ENCODE results near the gene MAST1. TPM values are rescaled to one million over a fixed set of nuclear protein-coding genes. Genes with fewer than 3 reads are reported as not detected.

The MAST1 gene
- total RNA-seq, 1 donor, result under 0.01 TPM

DNA sequence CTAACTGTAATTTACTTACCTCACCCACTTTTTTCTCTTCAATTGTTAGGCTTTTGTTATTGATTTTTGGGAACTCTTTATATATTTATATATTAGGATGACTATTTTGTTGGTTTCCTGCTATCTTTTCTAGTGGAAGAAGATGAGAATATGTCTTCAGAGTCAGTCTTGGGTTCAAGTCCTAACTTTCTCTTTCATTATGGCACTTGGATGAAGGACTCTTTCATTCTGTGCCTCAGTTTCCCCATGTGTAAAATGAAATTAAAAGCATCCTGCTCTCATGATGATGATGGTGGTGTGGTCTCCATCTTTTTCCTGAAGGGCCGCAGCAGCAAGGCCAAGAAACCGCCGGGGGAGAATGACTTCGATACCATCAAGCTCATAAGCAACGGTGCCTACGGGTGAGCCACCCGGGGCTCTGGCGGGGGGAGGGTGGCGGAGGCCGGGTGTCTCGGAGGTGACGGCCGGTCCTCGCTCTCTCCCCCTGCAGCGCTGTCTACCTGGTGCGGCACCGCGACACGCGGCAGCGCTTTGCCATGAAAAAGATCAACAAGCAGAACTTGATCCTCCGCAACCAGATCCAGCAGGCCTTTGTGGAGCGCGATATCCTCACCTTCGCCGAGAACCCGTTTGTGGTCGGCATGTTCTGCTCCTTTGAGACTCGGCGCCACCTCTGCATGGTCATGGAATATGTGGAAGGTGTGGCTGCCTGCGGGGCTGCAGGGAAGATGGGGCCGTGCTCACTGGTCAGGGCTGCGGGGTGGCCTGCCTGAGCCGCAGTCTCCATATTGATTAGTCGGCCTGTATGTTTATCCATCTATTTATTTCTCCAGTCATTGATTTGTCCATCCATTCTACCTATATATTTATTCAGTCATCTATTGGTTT lies 20.0 kb downstream of the MAST1 start:
- no peak for DNase-seq (ENCODE audit: low read depth)
- TF ChIP-seq, protein P1, sequence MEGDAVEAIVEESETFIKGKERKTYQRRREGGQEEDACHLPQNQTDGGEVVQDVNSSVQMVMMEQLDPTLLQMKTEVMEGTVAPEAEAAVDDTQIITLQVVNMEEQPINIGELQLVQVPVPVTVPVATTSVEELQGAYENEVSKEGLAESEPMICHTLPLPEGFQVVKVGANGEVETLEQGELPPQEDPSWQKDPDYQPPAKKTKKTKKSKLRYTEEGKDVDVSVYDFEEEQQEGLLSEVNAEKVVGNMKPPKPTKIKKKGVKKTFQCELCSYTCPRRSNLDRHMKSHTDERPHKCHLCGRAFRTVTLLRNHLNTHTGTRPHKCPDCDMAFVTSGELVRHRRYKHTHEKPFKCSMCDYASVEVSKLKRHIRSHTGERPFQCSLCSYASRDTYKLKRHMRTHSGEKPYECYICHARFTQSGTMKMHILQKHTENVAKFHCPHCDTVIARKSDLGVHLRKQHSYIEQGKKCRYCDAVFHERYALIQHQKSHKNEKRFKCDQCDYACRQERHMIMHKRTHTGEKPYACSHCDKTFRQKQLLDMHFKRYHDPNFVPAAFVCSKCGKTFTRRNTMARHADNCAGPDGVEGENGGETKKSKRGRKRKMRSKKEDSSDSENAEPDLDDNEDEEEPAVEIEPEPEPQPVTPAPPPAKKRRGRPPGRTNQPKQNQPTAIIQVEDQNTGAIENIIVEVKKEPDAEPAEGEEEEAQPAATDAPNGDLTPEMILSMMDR (IDR thresholded peaks at IDR 0.05; ENCODE audit: insufficient read depth, low read length), result no peak
- no peak overlapping the region for H3K4me3 ChIP-seq (ENCODE audit: low read depth, low read length)

DNA sequence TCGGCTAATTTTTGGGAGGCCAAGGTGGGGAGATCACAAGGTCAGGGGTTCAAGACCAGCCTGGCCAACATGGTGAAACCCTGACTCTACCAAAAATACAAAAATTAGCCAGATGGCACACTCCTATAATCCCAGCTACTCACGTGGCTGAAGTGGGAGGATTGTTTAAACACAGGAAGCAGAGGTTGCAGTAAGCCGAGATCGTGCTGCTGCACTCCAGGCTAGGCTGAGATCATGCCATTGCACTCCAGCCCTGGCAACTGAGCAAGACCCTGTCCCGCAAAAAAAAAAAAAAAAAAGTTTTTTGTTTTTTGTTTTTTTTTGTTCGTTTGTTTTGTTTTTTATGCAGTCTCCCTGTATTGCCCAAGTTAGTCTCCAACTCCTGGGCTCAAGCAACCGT lies 21.2 kb downstream of the MAST1 start:
- no peak overlapping the region for H3K4me3 ChIP-seq (ENCODE audit: low read depth, low read length)
- TF ChIP-seq, protein P1 (IDR thresholded peaks at IDR 0.05; ENCODE audit: insufficient read depth, low read length), result no peak
- no peak for DNase-seq (ENCODE audit: low read depth)

DNA sequence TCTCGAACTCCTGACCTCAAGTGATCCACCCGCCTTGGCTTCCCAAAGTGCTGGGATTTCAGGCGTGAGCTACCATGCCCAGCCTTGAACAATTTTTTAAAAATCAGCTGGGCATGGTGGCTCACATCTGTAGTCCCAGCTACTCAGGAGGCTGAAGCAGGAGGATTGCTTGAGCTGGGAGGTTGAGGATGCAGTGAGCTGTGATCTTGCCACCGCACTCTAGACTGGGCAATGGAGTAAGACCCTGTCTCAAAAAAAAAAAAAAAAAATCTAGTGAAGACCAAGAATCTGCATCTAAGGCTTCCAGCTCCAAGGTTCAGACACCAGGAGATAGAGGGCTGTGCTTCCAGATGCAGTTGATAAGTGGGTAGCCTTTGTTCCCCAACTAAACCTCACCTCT lies 25.8 kb downstream of the MAST1 start:
- no peak overlapping the region for H3K4me3 ChIP-seq (ENCODE audit: low read depth, low read length)
- TF ChIP-seq, protein P1 (IDR thresholded peaks at IDR 0.05; ENCODE audit: insufficient read depth, low read length), result no peak
- DNase-seq (ENCODE audit: low read depth), result no peak

DNA sequence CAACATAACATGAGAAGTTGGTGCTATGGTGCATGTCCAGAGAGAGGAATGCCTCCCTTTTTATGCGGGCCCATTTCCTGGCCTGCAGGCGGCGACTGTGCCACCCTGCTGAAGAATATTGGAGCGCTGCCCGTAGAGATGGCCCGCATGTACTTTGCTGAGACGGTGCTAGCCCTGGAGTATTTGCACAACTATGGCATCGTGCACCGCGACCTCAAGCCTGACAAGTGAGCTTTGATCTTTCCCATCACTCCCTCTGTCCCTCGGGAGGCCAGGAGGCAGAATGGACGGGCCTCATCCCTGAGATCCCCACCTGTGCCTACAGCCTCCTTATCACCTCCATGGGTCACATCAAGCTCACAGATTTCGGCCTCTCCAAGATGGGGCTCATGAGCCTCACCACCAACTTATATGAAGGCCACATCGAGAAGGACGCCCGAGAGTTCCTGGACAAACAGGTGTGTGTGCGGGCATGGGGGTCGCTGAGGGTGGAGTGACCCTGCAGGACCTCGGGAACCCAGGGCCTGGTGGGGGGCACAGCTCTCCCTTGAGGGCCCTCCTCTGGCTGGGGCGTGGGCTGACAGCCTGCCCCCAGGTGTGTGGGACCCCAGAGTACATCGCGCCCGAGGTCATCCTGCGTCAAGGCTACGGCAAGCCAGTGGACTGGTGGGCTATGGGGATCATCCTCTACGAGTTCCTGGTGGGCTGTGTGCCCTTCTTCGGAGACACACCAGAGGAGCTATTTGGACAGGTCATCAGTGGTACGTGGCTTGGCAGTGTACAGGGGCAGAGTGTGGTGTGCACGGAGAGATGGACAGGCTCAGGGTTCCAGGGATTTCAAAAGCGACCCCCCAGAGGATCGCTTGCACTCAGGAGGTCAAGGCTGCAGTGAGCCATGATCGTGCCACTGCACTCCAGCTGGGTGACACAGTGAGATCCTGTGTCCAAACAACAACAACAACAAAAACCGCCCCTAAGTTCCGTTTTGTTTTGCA lies 26.7 kb downstream of the MAST1 start:
- DNase-seq (ENCODE audit: low read depth), result no peak
- TF ChIP-seq, protein P1 (IDR thresholded peaks at IDR 0.05; ENCODE audit: insufficient read depth, low read length), result no peak
- no peak overlapping the region for H3K4me3 ChIP-seq (ENCODE audit: low read depth, low read length)

DNA sequence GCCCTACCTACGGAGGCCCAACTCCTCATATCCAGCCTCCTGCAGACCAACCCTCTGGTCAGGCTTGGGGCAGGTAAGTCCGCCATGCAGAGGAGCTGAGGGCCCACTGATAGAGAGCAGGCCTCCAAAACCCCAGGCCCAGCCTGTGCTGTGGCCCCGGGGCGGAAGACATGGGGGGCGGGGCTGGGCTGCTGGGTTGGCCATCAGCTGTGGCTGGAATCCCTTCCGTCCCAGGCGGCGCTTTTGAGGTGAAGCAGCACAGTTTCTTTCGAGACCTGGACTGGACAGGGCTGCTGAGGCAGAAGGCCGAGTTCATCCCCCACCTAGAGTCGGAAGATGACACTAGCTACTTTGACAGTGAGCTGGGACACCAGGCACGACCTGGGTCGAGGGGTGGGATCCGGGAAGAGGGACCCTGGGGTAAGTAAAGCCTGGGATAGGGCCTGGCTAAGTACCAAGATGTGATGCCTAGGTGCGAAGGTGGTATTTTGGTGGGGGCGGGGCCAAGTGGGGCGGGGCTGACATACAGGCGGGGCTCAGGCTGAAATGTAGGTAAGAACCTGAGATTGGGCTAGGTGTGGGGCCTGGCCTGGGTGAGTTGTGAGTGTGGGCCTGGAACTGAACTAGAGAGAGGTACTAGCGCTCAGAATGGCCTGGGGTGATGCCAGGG lies 27.6 kb downstream of the MAST1 start:
- no peak for DNase-seq (ENCODE audit: low read depth)
- TF ChIP-seq, protein P1 (IDR thresholded peaks at IDR 0.05; ENCODE audit: insufficient read depth, low read length), result no peak
- H3K4me3 ChIP-seq (ENCODE audit: low read depth, low read length), result no peak overlapping the region

DNA sequence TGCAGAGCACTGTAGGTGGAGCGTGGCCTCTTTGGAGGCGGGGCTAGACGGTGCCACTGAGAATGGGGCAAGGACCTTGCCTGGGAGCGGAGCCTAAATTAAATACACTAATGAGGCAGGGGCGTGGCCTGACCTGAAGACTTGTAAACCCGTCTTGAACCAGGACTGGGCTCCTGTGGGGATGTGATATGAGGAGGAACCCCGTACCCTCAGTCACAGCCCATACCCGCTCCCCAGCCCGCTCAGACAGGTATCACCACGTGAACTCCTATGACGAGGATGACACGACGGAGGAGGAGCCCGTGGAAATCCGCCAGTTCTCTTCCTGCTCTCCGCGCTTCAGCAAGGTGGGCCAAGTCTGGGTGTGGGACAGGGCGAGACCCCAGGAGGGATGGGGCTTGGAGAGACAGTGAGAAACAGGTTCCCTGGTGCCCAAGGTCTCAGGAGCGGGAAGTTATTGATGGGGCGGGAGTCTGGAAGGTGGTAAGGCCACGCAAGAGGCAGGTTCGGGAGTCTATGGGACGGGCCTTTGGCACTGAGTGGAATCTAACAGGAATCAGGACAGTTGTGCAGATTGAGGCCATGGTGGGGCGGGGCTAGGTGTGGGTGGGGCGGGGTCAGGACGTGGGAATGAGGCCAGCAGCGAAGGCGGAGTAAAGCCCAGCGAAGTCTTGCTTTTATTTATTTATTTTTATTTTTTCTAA lies 28.3 kb downstream of the MAST1 start:
- no peak for DNase-seq (ENCODE audit: low read depth)
- TF ChIP-seq, protein P1 (IDR thresholded peaks at IDR 0.05; ENCODE audit: insufficient read depth, low read length), result no peak
- no peak overlapping the region for H3K4me3 ChIP-seq (ENCODE audit: low read depth, low read length)

Data from fibroblast of the aortic adventitia (primary cell).